Prostate gland (tissue), 2 donors: ENCODE results near the gene FDPS. TPM values are rescaled to one million over a fixed set of nuclear protein-coding genes. Genes with fewer than 3 reads are reported as not detected.
A peak's percentile ranks its signal among the peaks of the same experiment; 100 is the strongest.

Experiments
- DNase-seq: peaks from one replicate; pipeline ENCODE4 v3.0.0-alpha.2; 2019; ENCODE audit warnings: low spot score
- H3K27ac ChIP-seq, 2 donors: fragments of 200-600 bp; sonication (generic); 2 replicates each; pipeline ENCODE4 v1.5.1; 2017 to 2019
- H3K27me3 ChIP-seq: fragments of 200-600 bp; sonication (generic); replicated peaks from 2 replicates; pipeline ENCODE4 v1.5.1; 2019; ENCODE audit not compliant: insufficient read depth
- H3K36me3 ChIP-seq, 2 donors: fragments of 200-600 bp; sonication (generic); 1 replicate in 1 of 2; 2 replicates in 1 of 2; pipeline versions ENCODE4 v1.5.1 to v1.8.1; 2017 to 2019
- H3K4me1 ChIP-seq: fragments of 200-600 bp; sonication (generic); replicated peaks from 2 replicates; pipeline ENCODE4 v1.5.1; 2019
- H3K4me3 ChIP-seq, 2 donors: fragments of 200-600 bp; sonication (generic); 2 replicates each; pipeline ENCODE4 v1.5.1; 2017 to 2019
- H3K9me3 ChIP-seq: fragments of 200-600 bp; sonication (generic); 2 replicates; pipeline ENCODE4 v1.5.1; 2017
- POLR2A ChIP-seq: fragments of 450-650 bp; IDR thresholded peaks from one replicate; pipeline ENCODE4 v1.6.1; 2016; ENCODE audit warnings: antibody characterized with exemption, mild to moderate bottlenecking
- POLR2AphosphoS5 ChIP-seq: sonication (generic); formaldehyde crosslinking; IDR thresholded peaks from one replicate; pipeline ENCODE4 v1.6.1; 2017; ENCODE audit warnings: antibody characterized with exemption
- WGBS: methylation state at CpG from one replicate; pipeline ENCODE4 v1.1.5; 2018; 5-methylcytosine and 5-hydroxymethylcytosine counted together
- intact Hi-C: fragments of 100-400 bp; cut with DNase I; formaldehyde crosslinking; loops from one replicate; pipeline ENCODE4 v1.14.2; 2022
- total RNA-seq, 2 donors: library from RNA; depleted of rRNA; stranded (reverse); fragments of >200 nt; gene quantifications; one replicate each; pipeline ENCODE4 v1.1.0, GENCODE V29; 2016
- TF ChIP-seq, protein P1 (sequence below), 4 experiments: fragments of 200-600 bp in 2 of 4; fragments of 450-650 bp in 2 of 4; sonication (generic) in 2 of 4; IDR thresholded peaks; 1 replicate in 3 of 4; 2 replicates in 1 of 4; pipeline ENCODE4 v1.5.1; 2016 to 2019; ENCODE audit warnings: antibody characterized with exemption in 4 of 4, mild to moderate bottlenecking in 2 of 4, moderate library complexity in 2 of 4

Gene FDPS
- total RNA-seq, 2 donors from 2014 or later, result 59.6 to 100 TPM

DNA sequence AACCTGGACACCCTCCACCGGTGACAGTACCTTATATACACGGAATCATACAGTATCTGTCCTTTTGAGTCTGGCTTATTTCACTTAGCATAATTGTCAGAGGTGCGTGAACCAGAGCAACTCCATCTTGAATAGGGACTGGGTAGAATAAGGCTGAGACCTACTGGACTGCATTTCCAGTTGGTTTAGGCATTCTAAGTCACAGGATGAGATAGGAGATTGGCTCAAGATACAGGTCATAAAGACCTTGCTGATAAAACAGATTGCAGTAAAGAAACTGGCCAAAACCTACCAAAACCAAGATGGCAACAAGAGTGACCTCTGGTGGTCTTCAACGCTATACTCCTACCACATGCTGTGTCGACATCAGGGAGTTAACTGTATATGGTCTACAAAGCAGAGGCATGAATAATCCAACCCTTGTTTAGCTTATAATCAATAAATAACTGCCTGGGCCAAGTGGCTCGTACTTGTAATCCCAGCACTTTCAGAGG is 1.4 kb upstream of the FDPS start:
- no peak for DNase-seq
- Histone ChIP-seq H3K4me3 (no peak overlapping the region), H3K9me3 (no peaks in the 10 kb centered on the region), H3K27ac (peak overlapping the region in 1 of 2 donors; percentile 92), H3K27me3 (no peaks in the 10 kb centered on the region), H3K36me3 (no peaks in the 10 kb centered on the region), H3K4me1 (peaks cover 5% of the 10 kb centered on the region)
- WGBS, result 52% methylated on average over 6 of the region's 6 CpGs
- TF ChIP-seq POLR2A, result no peak
- TF ChIP-seq, protein P1, sequence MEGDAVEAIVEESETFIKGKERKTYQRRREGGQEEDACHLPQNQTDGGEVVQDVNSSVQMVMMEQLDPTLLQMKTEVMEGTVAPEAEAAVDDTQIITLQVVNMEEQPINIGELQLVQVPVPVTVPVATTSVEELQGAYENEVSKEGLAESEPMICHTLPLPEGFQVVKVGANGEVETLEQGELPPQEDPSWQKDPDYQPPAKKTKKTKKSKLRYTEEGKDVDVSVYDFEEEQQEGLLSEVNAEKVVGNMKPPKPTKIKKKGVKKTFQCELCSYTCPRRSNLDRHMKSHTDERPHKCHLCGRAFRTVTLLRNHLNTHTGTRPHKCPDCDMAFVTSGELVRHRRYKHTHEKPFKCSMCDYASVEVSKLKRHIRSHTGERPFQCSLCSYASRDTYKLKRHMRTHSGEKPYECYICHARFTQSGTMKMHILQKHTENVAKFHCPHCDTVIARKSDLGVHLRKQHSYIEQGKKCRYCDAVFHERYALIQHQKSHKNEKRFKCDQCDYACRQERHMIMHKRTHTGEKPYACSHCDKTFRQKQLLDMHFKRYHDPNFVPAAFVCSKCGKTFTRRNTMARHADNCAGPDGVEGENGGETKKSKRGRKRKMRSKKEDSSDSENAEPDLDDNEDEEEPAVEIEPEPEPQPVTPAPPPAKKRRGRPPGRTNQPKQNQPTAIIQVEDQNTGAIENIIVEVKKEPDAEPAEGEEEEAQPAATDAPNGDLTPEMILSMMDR (IDR thresholded peaks at IDR 0.05), result no peak
- TF ChIP-seq POLR2AphosphoS5, result no peak
- intact Hi-C loops, result loop anchor here (5.0 kb wide), 1 partner anchor 55 kb away; no protein-coding TSS in a partner anchor

DNA sequence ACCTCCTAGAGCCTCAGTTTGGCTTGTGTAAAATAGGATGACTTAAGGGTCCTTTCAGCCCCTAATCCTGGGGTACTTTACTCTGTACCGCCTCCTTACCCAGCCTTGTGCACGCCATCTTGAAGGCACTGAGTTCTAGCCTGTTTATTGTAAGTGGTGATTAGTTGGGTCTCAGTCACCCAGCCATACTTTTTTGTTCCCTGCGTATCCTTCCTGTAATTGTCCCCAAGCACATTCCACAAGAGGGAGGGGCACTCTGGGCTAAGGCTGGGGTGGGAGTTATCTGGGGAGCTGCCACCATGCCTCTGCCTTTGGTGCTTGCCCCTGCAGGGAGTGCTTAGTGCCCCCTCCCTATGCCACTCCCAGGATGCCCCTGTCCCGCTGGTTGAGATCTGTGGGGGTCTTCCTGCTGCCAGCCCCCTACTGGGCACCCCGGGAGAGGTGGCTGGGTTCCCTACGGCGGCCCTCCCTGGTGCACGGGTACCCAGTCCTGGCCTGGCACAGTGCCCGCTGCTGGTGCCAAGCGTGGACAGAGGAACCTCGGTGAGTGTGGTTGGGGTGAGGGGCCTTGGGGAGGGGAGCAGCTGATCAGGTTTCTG is 856 bp downstream of the FDPS start:
- no peak for TF ChIP-seq POLR2A
- TF ChIP-seq, protein P1 (IDR thresholded peaks at IDR 0.05), result no peak
- no peak for TF ChIP-seq POLR2AphosphoS5
- peak; percentile 27 for DNase-seq
- H3K27me3 ChIP-seq, result no peaks in the 10 kb centered on the region
- H3K9me3 ChIP-seq, result no peaks in the 10 kb centered on the region
- H3K36me3 ChIP-seq, result no peaks in the 10 kb centered on the region
- H3K4me3 ChIP-seq, result peak overlapping the region; percentile 76 to 79
- peaks cover 5% of the 10 kb centered on the region for H3K4me1 ChIP-seq
- H3K27ac ChIP-seq, result peak overlapping the region; percentile 89 to 92
- intact Hi-C loops, result loop anchor here (2.0 to 5.0 kb wide), 2 partner anchors 15 to 57 kb away; no protein-coding TSS in a partner anchor
- WGBS, result 12% methylated on average over 11 of the region's 11 CpGs

DNA sequence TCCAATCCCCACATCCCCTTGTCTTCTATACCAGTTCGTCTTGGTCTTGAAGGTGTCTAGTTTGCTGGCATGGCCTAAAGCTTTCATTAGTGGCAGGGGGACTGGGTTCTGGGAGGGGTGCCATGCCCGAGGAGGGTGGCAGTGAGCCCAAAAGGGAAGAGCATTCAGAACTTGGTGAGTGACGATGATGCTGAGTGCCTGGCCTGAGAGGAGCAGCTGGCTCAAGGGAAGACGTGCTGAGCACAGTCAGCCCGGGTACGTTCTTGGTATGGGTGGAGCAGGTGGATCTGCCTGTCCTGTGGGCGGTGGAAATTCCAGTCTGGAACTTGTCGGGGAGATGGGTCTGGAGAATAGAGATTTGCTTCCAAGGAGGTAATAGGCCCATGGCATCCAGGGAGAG is 4.6 kb downstream of the FDPS start:
- WGBS, result 72% methylated on average over 8 of the region's 8 CpGs
- TF ChIP-seq, protein P1 (IDR thresholded peaks at IDR 0.05), result no peak
- TF ChIP-seq POLR2A, result no peak
- no peak for TF ChIP-seq POLR2AphosphoS5
- Histone ChIP-seq H3K27me3 (no peaks in the 10 kb centered on the region), H3K4me3 (no peak overlapping the region), H3K27ac (no peak overlapping the region), H3K9me3 (no peaks in the 10 kb centered on the region), H3K4me1 (peaks cover 5% of the 10 kb centered on the region), H3K36me3 (no peaks in the 10 kb centered on the region)
- intact Hi-C loops, result no loop called here
- no peak for DNase-seq

DNA sequence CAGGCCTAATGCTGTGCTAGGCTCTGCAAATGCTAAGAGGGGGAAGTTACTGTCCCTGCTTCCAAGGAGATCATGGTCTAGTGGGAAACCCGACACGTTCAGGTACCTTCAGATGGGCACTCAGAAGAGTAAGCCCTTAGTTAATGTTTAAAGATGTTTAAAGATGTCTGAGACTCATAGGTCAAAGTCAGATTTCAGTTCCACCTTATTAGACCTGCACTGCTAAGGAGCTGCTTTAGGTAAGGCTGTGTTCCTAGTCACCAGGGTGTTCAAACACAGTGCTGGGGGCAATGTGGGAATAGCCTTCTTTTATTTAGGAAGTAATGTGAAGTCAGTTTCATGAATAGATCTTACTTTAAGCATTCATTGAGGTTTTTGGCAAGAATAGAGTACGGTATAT is 8.3 kb downstream of the FDPS start:
- Histone ChIP-seq H3K9me3 (no peaks in the 10 kb centered on the region), H3K4me3 (no peak overlapping the region)
- 85% methylated on average over 3 of the region's 3 CpGs for WGBS

More for the DNA sequence above, 8.3 kb downstream of the FDPS start:
- Histone ChIP-seq H3K27me3 (no peaks in the 10 kb centered on the region), H3K27ac (no peak overlapping the region), H3K36me3 (no peaks in the 10 kb centered on the region), H3K4me1 (peaks cover 4% of the 10 kb centered on the region)
- intact Hi-C loops, result no loop called here
- TF ChIP-seq, protein P1 (IDR thresholded peaks at IDR 0.05), result no peak
- no peak for TF ChIP-seq POLR2A
- no peak for TF ChIP-seq POLR2AphosphoS5
- DNase-seq, result no peak
